SK-MEL-5 (cell line): ENCODE results near the gene NPTXR. TPM values are rescaled to one million over a fixed set of nuclear protein-coding genes. Genes with fewer than 3 reads are reported as not detected.

Experiments used
- DNase-seq: peaks from one replicate; pipeline ENCODE4 v3.0.0-alpha.2; 2016; ENCODE audit warnings: low read depth, low spot score
- in situ Hi-C: cut with HindIII; loops from 2 replicates; pipeline ENCODE4 v1.10.0; 2016; ENCODE audit warnings: low sequenced_read_pairs, high pct_unique_total_duplicates, low pct_unique_long_range_greater_than_20kb
- polyA plus RNA-seq, 2 experiments: library from polyadenylated mRNA; depleted of rRNA; stranded (reverse); fragments of >200 nt; gene quantifications; 2 replicates each; pipeline ENCODE4 v1.2.3, GENCODE V29; 2015
- total RNA-seq: library from RNA; depleted of rRNA; stranded (reverse); fragments of >200 nt; shearing (Covaris generic); gene quantifications from 2 replicates; pipeline ENCODE4 v1.2.3, GENCODE V29; 2014; rRNA removed

The NPTXR gene
- 2.0 and 2.4 TPM in 2 replicates for total RNA-seq
- 19.4 and 30.1 TPM in 2 replicates for polyA plus RNA-seq (2015; cell fraction: cytosol; rRNA removed)
- 8.1 and 9.3 TPM in 2 replicates for polyA plus RNA-seq (2015; cell fraction: nucleus; rRNA removed)

DNA sequence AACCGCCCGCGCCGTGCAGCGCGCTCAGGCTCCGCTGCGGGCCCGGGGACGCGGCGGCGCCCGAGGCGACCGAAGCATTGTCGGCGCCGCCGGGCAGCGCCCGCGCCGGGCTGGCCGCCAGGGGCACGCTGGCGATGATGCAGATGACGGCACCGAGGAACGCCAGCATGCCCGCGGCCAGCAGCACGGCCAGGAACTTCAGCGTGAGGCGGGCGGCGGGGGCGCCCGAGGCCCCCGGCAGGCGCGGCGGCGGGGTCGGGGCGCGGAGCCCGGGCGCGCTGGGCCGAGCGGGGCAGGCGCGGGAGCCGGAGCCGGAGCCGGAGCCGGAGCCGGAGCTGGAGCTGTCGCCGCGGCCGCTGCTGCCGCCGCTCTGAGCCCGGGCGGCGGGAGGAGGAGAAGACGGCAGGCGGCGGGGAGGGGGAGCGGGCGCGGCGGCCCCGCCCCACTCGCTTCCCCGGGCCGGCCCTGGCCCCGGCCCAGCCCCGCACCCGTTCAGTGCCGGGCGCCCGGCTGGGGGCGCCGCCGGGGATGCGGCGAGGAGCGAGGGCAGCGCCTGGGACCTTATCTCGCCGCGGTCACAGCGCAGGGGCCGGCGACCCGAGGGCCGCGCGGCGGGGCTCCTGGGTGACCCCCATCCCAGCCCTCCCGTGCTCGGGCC lies at the start of gene NPTXR:
Gene NPTXR (minus strand): TSS at position 372 of the 658 bp plus-strand sequence.
- in situ Hi-C loops: no loop called here

DNA sequence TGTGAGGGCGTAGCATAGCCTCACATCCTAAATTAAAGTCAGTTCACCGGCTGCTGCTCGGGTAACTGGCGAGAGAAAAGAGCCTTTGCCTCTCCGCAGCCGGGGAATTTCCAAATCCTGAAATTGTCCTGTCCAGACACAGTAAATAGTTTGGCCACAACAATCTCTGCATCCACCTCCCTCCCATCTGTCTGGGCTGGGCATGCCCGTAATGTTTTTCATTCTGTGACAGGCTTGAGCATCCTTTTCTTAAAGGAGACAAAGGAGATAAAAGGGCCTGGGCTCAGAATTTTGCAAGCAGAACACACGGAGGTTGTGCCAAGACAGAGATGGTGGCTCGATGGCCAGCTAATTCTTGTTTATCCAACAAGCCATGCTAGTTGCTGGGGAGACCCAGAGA lies 47.4 kb upstream of the NPTXR start:
- no peak for DNase-seq
- in situ Hi-C loops: no loop called here

More for the DNA sequence above, at the start of gene NPTXR:
- DNase-seq: peak; percentile 37

DNA sequence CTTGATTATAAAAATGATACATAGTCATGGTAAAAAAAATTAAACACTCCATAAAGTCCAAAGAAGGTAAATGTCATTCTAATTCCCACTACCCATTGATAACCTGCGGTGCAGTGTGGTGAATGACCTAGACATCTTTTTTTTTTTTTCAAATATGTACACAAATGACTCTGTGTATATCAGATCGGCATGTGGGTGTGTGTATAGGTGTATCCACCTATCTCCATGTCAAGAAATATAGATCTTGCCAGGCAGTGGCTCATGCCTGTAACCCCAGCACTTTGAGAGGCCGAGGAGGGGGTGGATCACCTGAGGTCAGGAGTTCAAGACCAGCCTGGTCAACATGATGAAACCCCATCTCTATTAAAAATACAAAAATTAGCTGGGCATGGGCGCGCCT lies 46.5 kb upstream of the NPTXR start:
- in situ Hi-C loops: no loop called here
- DNase-seq: no peak

GRCh38 chr22:38886333-38886732 lies 42.5 kb upstream of the NPTXR start:
- in situ Hi-C loops: no loop called here

GRCh38 chr22:38882972-38883622 lies 39.3 kb upstream of the NPTXR start:
- DNase-seq: no peak
- in situ Hi-C loops: no loop called here

More at GRCh38 chr22:38886333-38886732, 42.5 kb upstream of the NPTXR start:
- DNase-seq: no peak

DNA sequence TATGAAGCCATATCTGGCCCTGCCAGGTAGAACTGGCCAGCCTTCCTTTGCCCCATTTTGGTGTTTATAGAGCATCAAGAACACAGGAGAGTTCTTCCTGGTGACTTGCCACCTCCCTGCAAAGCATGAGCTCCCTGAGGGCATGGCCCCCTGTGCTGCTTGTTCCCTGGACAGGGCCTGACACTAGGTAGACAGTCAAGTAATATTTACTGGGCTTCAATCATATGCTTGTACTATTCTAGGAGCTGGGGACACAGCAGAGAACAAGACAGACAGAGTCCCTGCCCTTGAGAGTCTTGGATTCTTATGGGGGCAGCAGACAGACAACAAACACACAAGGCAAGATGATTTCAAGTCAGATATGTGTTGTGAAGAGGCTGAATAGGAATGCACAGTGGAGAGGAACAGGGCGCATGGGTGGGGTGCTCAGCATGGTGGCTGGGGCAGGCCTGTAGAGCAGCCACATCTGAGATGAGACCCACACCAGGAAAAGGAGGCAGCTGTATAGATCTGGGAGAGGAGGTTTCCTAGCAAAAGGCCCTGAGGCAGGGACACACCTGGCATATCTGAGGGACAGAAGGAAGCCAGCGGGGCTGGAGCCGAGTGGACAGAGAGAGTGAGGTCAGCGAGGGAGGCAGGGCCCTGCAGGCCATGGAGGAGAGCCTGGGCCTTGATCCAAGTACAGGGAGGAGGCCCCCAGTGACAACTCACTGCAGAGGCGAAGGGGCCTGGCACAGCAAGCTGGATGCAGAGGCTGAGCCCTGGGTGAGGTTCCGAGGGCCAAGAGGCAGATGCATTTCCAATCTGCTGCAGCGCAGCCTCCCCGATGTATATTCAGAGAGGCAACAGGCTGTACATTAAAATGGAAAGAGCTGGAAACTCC lies 38.4 kb upstream of the NPTXR start:
- in situ Hi-C loops: no loop called here
- DNase-seq: no peak

- peak; percentile 42 for DNase-seq
Measured at GRCh38 chr22:38881464-38881871, 37.6 kb upstream of the NPTXR start.

DNA sequence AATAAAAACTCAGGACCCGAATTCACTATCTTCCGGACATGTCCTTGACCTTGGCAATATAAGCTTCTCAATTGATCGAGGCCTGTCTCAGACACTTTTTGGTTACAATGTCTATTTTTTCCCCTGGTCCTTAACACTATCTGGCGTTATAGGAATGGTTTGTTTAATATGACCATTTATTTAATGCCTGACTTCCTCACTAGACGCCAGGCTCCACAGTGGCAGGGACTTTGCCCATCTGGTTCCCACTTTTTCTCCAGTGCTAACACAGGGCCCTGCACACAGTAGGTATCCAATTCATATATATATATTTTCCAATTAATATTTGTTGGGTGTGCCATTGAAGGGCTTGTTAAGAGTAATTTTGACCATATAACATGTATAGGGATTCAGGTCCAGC lies 36.1 kb upstream of the NPTXR start:
- DNase-seq: no peak
- in situ Hi-C loops: no loop called here

More at GRCh38 chr22:38881464-38881871, 37.6 kb upstream of the NPTXR start:
- in situ Hi-C loops: no loop called here

DNA sequence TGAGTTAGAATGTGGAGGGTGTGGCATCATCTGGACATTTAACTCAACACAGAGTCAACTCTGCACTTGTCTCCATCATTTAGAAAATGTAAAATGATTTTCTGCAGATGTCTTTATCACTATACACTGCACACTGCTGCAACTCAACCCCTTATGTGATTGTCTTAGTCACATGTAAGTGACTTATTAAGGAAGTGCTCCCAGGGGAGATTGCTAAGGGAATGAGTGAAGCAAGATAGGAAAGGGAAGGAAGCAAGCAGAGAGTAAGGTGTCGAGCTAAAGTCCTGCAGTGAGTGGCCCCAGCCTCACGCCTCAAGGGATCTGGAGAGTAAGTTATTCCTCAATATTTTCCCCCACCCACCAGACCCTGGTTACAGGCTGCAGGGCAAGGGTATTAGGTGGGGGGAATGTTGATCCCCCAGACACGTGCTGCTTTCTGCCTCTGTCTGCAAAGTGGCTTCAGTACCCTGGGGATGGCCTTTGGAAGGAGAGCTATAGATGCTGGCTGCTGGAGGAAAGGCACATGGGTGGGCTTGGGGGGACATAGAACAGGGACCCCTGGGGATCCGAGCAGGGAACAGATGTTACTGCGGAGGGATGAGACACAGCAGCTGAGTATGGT lies 35.4 kb upstream of the NPTXR start:
- in situ Hi-C loops: no loop called here

DNA sequence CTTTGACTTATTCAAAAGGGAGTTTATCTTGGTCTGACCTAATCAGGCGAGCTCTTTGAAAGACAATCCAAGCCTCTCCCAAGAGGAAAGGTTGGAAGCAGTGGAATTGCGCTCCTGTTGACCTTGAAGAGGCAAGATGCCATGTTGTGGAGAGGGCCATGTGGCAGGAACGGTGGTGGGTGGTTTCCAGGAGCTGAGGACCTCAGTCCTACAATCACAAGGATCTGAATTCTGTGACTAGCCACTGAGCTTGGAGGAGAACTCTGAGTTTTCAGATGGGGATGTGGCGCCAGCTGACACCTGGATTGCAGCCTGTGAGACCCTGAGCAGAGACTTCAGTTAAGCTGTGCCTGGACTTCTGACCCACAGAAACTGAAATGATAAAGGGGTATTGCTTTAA lies 34.2 kb upstream of the NPTXR start:
- in situ Hi-C loops: no loop called here
- no peak for DNase-seq

More for the DNA sequence above, 35.4 kb upstream of the NPTXR start:
- DNase-seq: no peak

DNA sequence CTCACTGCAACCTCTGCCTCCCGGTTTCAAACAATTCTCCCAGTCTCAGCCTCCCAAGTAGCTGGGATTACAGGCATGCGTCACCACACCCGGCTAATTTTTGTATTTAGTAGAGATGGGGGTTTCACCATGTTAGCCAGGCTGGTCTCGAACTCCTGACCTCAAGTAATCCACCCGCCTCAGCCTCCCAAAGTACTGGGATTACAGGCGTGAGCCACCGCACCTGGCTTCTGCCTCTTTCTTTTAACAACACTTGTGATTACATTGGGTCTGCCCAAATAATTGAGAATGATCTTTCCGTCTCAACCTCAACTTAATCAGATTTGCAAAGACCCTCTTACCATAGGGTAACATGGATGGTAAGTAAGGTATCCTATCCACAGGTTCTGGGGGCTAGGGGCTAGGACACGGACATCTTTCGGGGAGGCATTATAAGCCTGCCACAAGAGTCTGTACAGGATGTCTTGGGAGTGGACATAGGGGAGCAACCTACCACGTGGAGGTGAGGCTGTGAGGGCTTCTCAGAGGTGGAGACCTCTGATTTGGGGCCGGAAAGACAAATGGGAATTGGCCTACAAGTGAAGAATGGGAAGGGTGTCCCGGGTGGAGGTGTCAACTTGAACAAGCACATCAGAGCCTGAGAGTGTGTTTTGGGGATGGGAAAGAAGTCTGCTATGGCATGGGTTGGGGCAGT lies 30.8 kb upstream of the NPTXR start:
- DNase-seq: no peak
- in situ Hi-C loops: no loop called here

GRCh38 chr22:38873469-38874411 lies 29.9 kb upstream of the NPTXR start:
- no peak for DNase-seq
- in situ Hi-C loops: no loop called here

GRCh38 chr22:38872831-38873248 lies 29.0 kb upstream of the NPTXR start:
- DNase-seq: no peak
- in situ Hi-C loops: no loop called here

DNA sequence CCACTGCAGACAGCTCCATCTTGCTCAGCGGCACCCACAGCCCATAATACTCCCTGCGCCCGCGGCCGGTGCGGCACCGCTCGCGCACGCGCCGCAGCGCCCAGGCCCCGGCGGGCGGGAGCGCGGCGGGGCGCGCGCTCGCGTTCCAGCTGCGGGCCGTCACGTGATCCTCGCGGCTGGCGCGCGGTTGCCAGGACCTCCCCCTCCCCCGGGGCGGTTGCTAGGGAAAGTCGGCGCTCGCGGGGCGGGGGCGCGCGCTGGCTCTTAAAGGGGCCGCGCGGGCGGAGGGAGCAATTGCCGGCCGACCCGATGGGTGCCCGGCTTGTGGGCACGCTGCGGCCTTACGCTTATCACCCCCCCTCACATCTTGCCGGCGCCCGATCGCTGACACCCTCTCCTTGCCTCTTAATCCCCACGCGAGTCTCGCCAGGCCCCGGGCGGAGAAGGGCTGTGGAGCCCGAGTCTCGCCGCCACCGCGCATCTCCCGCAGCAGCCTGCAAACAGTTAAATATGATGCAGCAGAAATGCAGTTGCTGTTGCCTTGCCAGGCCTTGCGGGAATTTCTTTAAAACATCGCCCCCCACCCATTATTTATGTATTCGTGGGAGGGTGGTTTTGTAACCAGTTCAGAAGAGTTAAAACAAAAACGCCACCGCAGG lies 28.5 kb upstream of the NPTXR start, which contains the start of gene CBX6:
Gene CBX6 (minus strand): TSS at position 45 of the 659 bp plus-strand sequence. CDS start 26 bp downstream, at position 19.
- peak; percentile 91 for DNase-seq
- in situ Hi-C loops: no loop called here

GRCh38 chr22:38871360-38872171 lies 27.7 kb upstream of the NPTXR start:
- in situ Hi-C loops: no loop called here
- no peak for DNase-seq
